Gastrocnemius medialis (tissue), 4 donors: ENCODE measurements around the gene MYH9. TPM values are rescaled to one million over a fixed set of nuclear protein-coding genes. Genes with fewer than 3 reads are reported as not detected.

Source experiments
- ATAC-seq, 2 donors: fragments of 150-250 bp; one replicate each; pipeline ENCODE4 v1.9.1; 2016
- DNase-seq, 2 donors: peaks; one replicate each; pipeline ENCODE4 v3.0.0-alpha.2; 2019
- H3K27ac ChIP-seq, 4 donors: fragments of 200-600 bp; sonication (generic); 1 replicate in 1 of 4; 2 replicates in 3 of 4; pipeline ENCODE4 v1.5.1; 2016 to 2018; ENCODE audit warnings: mild to moderate bottlenecking in 2 of 4, moderate library complexity in 1 of 4
- H3K27me3 ChIP-seq, 3 donors: fragments of 200-600 bp; sonication (generic) in 2 of 3; 1 replicate in 1 of 3; 2 replicates in 2 of 3; pipeline versions ENCODE4 v1.5.1 to v1.6.0; 2016 to 2019; ENCODE audit warnings: mild to moderate bottlenecking in 1 of 3, moderate library complexity in 1 of 3
- H3K36me3 ChIP-seq, 2 donors: fragments of 200-600 bp; sonication (generic) in 1 of 2; one replicate each; pipeline ENCODE4 v1.5.1; 2017 to 2018
- H3K4me1 ChIP-seq, 2 donors: fragments of 200-600 bp; sonication (generic) in 1 of 2; one replicate each; pipeline ENCODE4 v1.5.1; 2016 to 2017; ENCODE audit warnings: mild to moderate bottlenecking in 2 of 2
- H3K4me3 ChIP-seq, 4 donors: fragments of 200-600 bp; sonication (generic) in 3 of 4; 1 replicate in 1 of 4; 2 replicates in 3 of 4; pipeline ENCODE4 v1.5.1; 2016 to 2019; ENCODE audit warnings: mild to moderate bottlenecking in 2 of 4
- H3K9me3 ChIP-seq, 3 donors: fragments of 200-600 bp; sonication (generic) in 2 of 3; 1 replicate in 1 of 3; 2 replicates in 2 of 3; pipeline ENCODE4 v1.5.1; 2016 to 2019
- CTCF ChIP-seq, 5 experiments: fragments of 450-650 bp in 3 of 5; fragments of 200-600 bp in 2 of 5; sonication (generic) in 2 of 5; IDR thresholded peaks in 4 of 5; conservative IDR thresholded peaks in 1 of 5; 1 replicate in 4 of 5; 2 replicates in 1 of 5; pipeline ENCODE4 v1.5.1; 2016 to 2019; ENCODE audit warnings: antibody characterized with exemption in 5 of 5, mild to moderate bottlenecking in 3 of 5, moderate library complexity in 3 of 5
- POLR2A ChIP-seq, 2 donors: fragments of 450-650 bp; IDR thresholded peaks; one replicate each; pipeline ENCODE4 v1.6.1; 2017; ENCODE audit warnings: antibody characterized with exemption in 2 of 2, mild to moderate bottlenecking in 2 of 2, moderate library complexity in 2 of 2
- in situ Hi-C, 4 donors: fragments of 200-750 bp; cut with MboI; loops; one replicate each; pipeline versions ENCODE4 v1.15.0 to v1.8.0; 2017; ENCODE audit warnings: low sequenced_read_pairs in 4 of 4
- intact Hi-C: fragments of 100-400 bp; cut with DNase I; formaldehyde crosslinking; loops from one replicate; pipeline ENCODE4 v1.15.1; 2023; ENCODE audit warnings: low total_unique reads
- total RNA-seq, 4 donors: library from RNA; depleted of rRNA; stranded (reverse); fragments of >200 nt; gene quantifications; one replicate each; pipeline versions ENCODE4 v1.1.0 to v1.2.3, GENCODE V29; 2016

MYH9 gene
- total RNA-seq, 4 donors from 2014 or later, result 38.9 to 115 (median 104) TPM

GRCh38 chr22:36355362-36355761, 32.4 kb downstream of the MYH9 start:
- no peak for TF ChIP-seq CTCF (IDR thresholded peaks at IDR 0.05 in 4 of 5, conservative IDR thresholded peaks at IDR 0.05 in 1 of 5)
- intact Hi-C loops, result no loop called here
- Histone ChIP-seq H3K27ac (peak overlapping the region; percentile 74 to 84 (median 83)), H3K27me3 (no peaks in the 10 kb centered on the region), H3K36me3 (no peaks in the 10 kb centered on the region), H3K4me3 (peak overlapping the region in 1 of 4 donors; percentile 11), H3K9me3 (no peaks in the 10 kb centered on the region), H3K4me1 (peaks cover 58 to 72% of the 10 kb centered on the region in 2 donors)
- DNase-seq (no peak), ATAC-seq (no peak)
- in situ Hi-C loops, result no loop called here

GRCh38 chr22:36352803-36353507, 34.8 kb downstream of the MYH9 start:
- DNase-seq (no peak), ATAC-seq (peak; percentile 36 to 42)
- in situ Hi-C loops (no loop called here), intact Hi-C loops (loop anchor here (2.0 kb wide), 1 partner anchor 16 kb away; no protein-coding TSS in a partner anchor)
- peak overlapping the region; percentile 74 to 84 (median 83) for H3K27ac ChIP-seq
- H3K4me1 ChIP-seq, result peaks cover 48 to 65% of the 10 kb centered on the region in 2 donors
- H3K4me3 ChIP-seq, result no peak overlapping the region
- TF ChIP-seq CTCF (IDR thresholded peaks at IDR 0.05 in 4 of 5, conservative IDR thresholded peaks at IDR 0.05 in 1 of 5), result no peak
- TF ChIP-seq POLR2A (IDR thresholded peaks at IDR 0.05), result no peak
- peaks cover 0 to 10% of the 10 kb centered on the region in 2 donors for H3K36me3 ChIP-seq
- no peaks in the 10 kb centered on the region for H3K9me3 ChIP-seq
- no peaks in the 10 kb centered on the region for H3K27me3 ChIP-seq

GRCh38 chr22:36351921-36352802, 35.6 kb downstream of the MYH9 start:
- ATAC-seq, result peak in 1 of 2 donors; percentile 8
- no peaks in the 10 kb centered on the region for H3K27me3 ChIP-seq
- no peak overlapping the region for H3K4me3 ChIP-seq
- H3K9me3 ChIP-seq, result no peaks in the 10 kb centered on the region
- in situ Hi-C loops (no loop called here), intact Hi-C loops (loop anchor here (2.0 kb wide), 1 partner anchor 17 kb away; no protein-coding TSS in a partner anchor)
- peaks cover 0 to 16% of the 10 kb centered on the region in 2 donors for H3K36me3 ChIP-seq
- DNase-seq, result no peak
- H3K4me1 ChIP-seq, result peaks cover 54 to 60% of the 10 kb centered on the region in 2 donors
- H3K27ac ChIP-seq, result peak overlapping the region; percentile 74 to 84 (median 83)
- TF ChIP-seq POLR2A (IDR thresholded peaks at IDR 0.05) (no peak), CTCF (IDR thresholded peaks at IDR 0.05 in 4 of 5, conservative IDR thresholded peaks at IDR 0.05 in 1 of 5) (no peak)

GRCh38 chr22:36350751-36351594, 36.8 kb downstream of the MYH9 start:
- H3K4me3 ChIP-seq, result no peak overlapping the region
- no peaks in the 10 kb centered on the region for H3K27me3 ChIP-seq
- peaks cover 0 to 27% of the 10 kb centered on the region in 2 donors for H3K36me3 ChIP-seq
- DNase-seq (no peak), ATAC-seq (peak in 1 of 2 donors; percentile 55)
- TF ChIP-seq POLR2A (IDR thresholded peaks at IDR 0.05), result no peak
- no peak for TF ChIP-seq CTCF (IDR thresholded peaks at IDR 0.05 in 4 of 5, conservative IDR thresholded peaks at IDR 0.05 in 1 of 5)
- in situ Hi-C loops (no loop called here), intact Hi-C loops (no loop called here)
- peaks cover 52 to 59% of the 10 kb centered on the region in 2 donors for H3K4me1 ChIP-seq
- H3K27ac ChIP-seq, result peak overlapping the region; percentile 74 to 84 (median 83)
- no peaks in the 10 kb centered on the region for H3K9me3 ChIP-seq
